ENCODE results near the gene ADORA1.

GRCh38 chr1:203103216-203103615, 24.3 kb upstream of the ADORA1 start:
- TF ChIP-seq POLR2A (IDR thresholded peaks at IDR 0.05; ENCODE audit: low read depth, low read length) (no peak), POLR2AphosphoS5 (IDR thresholded peaks at IDR 0.05; ENCODE audit: low read depth, low read length) (no peak)
